HG02610 (cell line): Measurements from ENCODE around the gene ATP1B1.

ENCODE experiments used
- ATAC-seq: cut with Tn5 transposase; IDR thresholded peaks from one replicate; pipeline ENCODE4 v1.9.1; 2021; ENCODE audit warnings: mild to moderate bottlenecking, moderate library complexity; ENCODE audit not compliant: unreplicated experiment

The ATP1B1 gene

GRCh38 chr1:169106095-169106920 is at the start of gene ATP1B1:
Gene ATP1B1 (plus strand): TSS chr1:169106690. CDS start chr1:169106830, 140 bp downstream.
- peak; percentile 90 for ATAC-seq

- ATAC-seq: no peak
Observed at GRCh38 chr1:169059421-169059820, 47.1 kb upstream of the ATP1B1 start.

- no peak for ATAC-seq
Observed at GRCh38 chr1:169060043-169060722, 46.3 kb upstream of the ATP1B1 start.

GRCh38 chr1:169060919-169061639 is 45.4 kb upstream of the ATP1B1 start:
- no peak for ATAC-seq

- ATAC-seq: no peak
Observed at GRCh38 chr1:169062152-169062551, 44.3 kb upstream of the ATP1B1 start.

- ATAC-seq: no peak
Observed at GRCh38 chr1:169064103-169064502, 42.4 kb upstream of the ATP1B1 start.

- no peak for ATAC-seq
Observed at GRCh38 chr1:169070547-169070946, 35.9 kb upstream of the ATP1B1 start.

GRCh38 chr1:169070958-169071357 is 35.5 kb upstream of the ATP1B1 start:
- ATAC-seq: no peak

GRCh38 chr1:169072945-169073725 is 33.4 kb upstream of the ATP1B1 start:
- no peak for ATAC-seq

GRCh38 chr1:169078163-169078883 is 28.2 kb upstream of the ATP1B1 start:
- ATAC-seq: no peak

- no peak for ATAC-seq
Observed at GRCh38 chr1:169081503-169082123, 24.9 kb upstream of the ATP1B1 start.

GRCh38 chr1:169085911-169086310 is 20.6 kb upstream of the ATP1B1 start:
- ATAC-seq: no peak

- no peak for ATAC-seq
Observed at GRCh38 chr1:169086603-169087455, 19.7 kb upstream of the ATP1B1 start.

- ATAC-seq: no peak
Observed at GRCh38 chr1:169087876-169088275, 18.6 kb upstream of the ATP1B1 start.

- no peak for ATAC-seq
Observed at GRCh38 chr1:169089776-169090175, 16.7 kb upstream of the ATP1B1 start.

GRCh38 chr1:169090308-169090899 is 16.1 kb upstream of the ATP1B1 start:
- no peak for ATAC-seq

GRCh38 chr1:169090900-169091311 is 15.6 kb upstream of the ATP1B1 start:
- peak; percentile 73 for ATAC-seq

- peak; percentile 75 for ATAC-seq
Observed at GRCh38 chr1:169091480-169091941, 15.0 kb upstream of the ATP1B1 start.
